ENCODE results near the gene TMEM63A.

- TF ChIP-seq CTCF (IDR thresholded peaks at IDR 0.05; ENCODE audit: borderline replicate concordance, extremely low read depth, low read length, poor library complexity, severe bottlenecking) (no peak), EZH2 (IDR thresholded peaks at IDR 0.05; ENCODE audit: borderline replicate concordance, low read depth, low read length, severe bottlenecking) (no peak)
Observed at GRCh38 chr1:225852413-225853124, 29.6 kb downstream of the TMEM63A start.

All from DND-41 (cell line).